ENCODE results near the gene PODXL.

GRCh38 chr7:131509781-131510180 is 46.6 kb downstream of the PODXL start:
- TF ChIP-seq CTCF (IDR thresholded peaks at IDR 0.05; ENCODE audit: poor library complexity, severe bottlenecking) (no peak), EZH2 (IDR thresholded peaks at IDR 0.05; ENCODE audit: borderline replicate concordance, insufficient read depth, low read length, poor library complexity, severe bottlenecking) (no peak), TAF1 (IDR thresholded peaks at IDR 0.05; ENCODE audit: low read depth) (no peak), POLR2AphosphoS5 (IDR thresholded peaks at IDR 0.05) (no peak), MXI1 (conservative IDR thresholded peaks at IDR 0.05; ENCODE audit: poor library complexity, severe bottlenecking) (no peak), SMC3 (conservative IDR thresholded peaks at IDR 0.05; ENCODE audit: poor library complexity) (no peak), REST (IDR thresholded peaks at IDR 0.05; ENCODE audit: borderline replicate concordance) (no peak)

All from neural cell (in vitro differentiated cells).